Erythroblast (primary cell): ENCODE data around the gene CST5.

Experiments used
- DNase-seq, 2 experiments: peaks; one replicate each; lab custom pipeline; 2025; lab: John Stamatoyannopoulos, UW
- GATA1 ChIP-seq: IDR thresholded peaks from 2 replicates; pipeline ENCODE4 v1.6.1; 2011; ENCODE audit warnings: low read depth, mild to moderate bottlenecking, control low read depth, low read length, moderate library complexity
- POLR2A ChIP-seq: IDR thresholded peaks from 2 replicates; pipeline ENCODE4 v1.6.1; 2011; ENCODE audit warnings: mild to moderate bottlenecking, low read length

The CST5 gene

GRCh38 chr20:23879328-23879798 lies at the start of gene CST5:
CST5 (minus strand) TSS chr20:23879748; CDS start chr20:23879676, 72 bp downstream.
- TF ChIP-seq POLR2A (no peak), GATA1 (no peak)

GRCh38 chr20:23928788-23929187 lies 49.2 kb upstream of the CST5 start:
- DNase-seq, result no peak
- no peak for TF ChIP-seq POLR2A
- no peak for TF ChIP-seq GATA1

More at GRCh38 chr20:23879328-23879798, at the start of gene CST5:
- DNase-seq, result no peak

DNA sequence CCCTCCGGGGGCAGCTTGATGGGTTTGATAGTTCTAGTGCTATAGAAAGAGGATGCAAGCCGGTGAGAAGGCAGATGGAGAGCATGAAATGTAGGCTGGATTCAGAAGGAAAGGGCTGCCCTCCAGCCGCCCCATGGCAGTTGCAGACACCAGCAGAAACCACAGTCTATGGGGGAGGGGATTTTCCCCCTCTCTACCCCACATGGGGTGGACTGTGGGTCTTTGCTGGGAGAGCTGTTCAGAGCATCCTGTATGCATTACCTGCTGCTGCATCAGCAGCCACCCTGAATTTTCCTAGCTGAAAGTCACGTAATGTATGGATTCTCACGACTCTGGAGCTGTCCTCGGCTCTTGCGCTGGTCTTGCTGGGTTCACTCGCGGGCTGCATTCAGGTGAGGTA lies 48.8 kb upstream of the CST5 start:
- TF ChIP-seq POLR2A, result no peak
- no peak for TF ChIP-seq GATA1
- DNase-seq, result no peak

DNA sequence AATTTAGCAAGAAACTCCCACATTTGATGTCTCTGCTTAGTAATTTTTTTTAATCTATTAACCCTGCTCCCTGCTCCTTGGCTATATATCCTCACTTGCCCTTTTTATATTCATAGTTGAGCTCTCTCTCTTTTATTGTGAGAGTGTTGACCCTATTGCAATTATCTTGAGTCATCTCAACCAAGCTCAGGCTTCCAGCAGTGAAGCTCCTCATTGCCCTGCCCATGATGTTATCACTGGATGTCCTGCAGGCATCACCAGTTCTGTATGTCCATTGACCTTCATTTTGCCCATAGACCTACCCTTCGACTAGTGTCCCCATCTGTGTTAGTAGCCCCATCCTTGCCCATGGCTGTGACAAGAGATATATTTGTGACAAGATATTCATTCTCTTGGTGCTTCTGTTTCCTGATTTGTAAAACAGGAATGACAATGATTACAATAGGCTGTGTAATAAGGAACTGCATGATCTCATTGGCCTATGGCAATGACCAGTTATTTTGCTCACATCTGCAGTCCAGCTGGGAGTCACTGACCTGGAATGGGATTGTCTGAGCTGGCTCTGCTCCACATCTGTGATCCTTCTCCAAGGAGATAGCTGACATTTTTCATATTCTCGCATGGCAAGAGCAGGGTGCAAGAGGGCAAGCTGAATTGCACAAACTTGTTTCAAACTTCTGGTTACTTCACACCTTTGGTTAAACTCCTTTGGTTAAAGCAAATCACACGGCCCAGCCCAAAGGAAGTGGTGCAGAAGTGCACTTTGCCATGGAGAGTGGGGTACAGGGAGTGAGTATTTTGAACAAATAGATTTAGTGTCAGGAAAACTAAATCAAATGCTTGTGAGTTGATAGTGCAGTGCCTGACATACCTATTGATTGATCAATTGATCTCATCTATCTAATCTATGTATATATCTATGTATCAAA lies 47.7 kb upstream of the CST5 start:
- no peak for TF ChIP-seq GATA1
- TF ChIP-seq POLR2A, result no peak
- no peak for DNase-seq

DNA sequence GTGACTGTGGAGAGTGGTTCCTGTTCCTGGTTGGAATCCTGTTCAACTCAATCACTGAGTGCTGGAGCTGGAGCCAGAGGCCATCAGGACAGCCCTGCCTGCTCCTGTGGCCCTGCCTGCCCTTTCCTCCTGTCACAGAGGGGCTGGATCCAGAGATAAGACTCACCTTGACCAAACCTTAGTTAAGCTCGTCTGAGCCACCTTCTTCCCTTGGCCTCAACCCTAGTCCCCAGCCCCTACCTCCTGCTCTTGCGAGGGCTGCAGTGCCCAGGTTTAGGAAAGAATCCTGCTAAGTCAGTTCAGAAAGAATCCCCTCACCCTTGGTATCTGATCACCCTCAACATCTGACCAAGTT lies 47.0 kb upstream of the CST5 start:
- no peak for TF ChIP-seq GATA1
- no peak for TF ChIP-seq POLR2A
- DNase-seq, result no peak

GRCh38 chr20:23925789-23926525 lies 46.4 kb upstream of the CST5 start:
- TF ChIP-seq POLR2A (no peak), GATA1 (no peak)
- no peak for DNase-seq

DNA sequence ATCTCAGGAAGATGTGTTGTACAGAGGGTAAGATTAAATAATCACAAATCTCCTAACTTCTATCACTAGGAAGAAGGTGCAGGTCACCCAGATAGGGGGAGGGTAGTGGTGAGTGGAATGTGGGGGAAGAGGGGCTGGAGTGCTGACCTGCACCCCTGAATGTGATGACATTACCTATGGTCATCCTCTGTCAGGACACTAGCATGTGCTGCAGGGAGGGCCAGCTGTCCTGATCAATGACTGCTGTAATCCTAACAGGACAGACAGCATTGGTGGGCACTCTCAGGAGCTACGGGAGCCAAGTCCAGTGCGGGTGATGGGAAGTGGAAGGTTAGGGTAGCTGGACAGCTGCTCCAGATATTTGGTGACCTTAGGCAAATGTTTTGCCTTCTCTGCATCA lies 45.2 kb upstream of the CST5 start:
- TF ChIP-seq POLR2A (no peak), GATA1 (no peak)
- no peak for DNase-seq

DNA sequence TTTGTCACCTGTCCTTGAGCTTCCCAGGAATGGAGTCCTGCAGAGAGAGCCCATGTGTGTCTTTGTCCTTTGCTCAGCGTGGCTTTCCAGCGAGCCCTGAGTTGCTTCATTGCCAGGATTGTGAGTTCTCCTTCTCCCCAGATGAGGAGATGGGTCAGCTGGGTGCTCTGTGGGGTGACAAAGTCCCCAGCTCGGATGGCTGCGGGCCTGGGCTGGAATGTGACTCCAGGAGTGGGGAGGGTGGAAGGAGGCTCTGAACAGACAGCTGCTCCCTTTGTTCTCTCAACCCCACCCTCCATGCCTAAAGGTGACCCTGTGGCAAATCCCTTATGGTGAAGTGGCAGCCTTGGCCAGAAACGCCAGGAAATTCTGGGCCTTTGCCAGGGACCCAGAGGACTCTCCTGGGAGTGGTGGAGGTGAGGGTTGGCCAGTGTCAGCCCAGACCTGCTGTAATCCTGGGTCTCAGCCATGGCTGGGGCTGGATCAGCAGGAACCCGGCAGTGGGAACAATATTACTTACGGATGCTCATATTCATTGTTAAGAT lies 44.4 kb upstream of the CST5 start:
- no peak for DNase-seq
- no peak for TF ChIP-seq GATA1
- no peak for TF ChIP-seq POLR2A

GRCh38 chr20:23923311-23923710 lies 43.8 kb upstream of the CST5 start:
- DNase-seq, result no peak
- TF ChIP-seq POLR2A, result no peak
- no peak for TF ChIP-seq GATA1

- TF ChIP-seq GATA1 (no peak), POLR2A (no peak)
- no peak for DNase-seq
Observed at GRCh38 chr20:23920408-23921325, 41.1 kb upstream of the CST5 start.

GRCh38 chr20:23918896-23919295 lies 39.3 kb upstream of the CST5 start:
- no peak for DNase-seq
- TF ChIP-seq GATA1 (no peak), POLR2A (no peak)

- no peak for DNase-seq
- no peak for TF ChIP-seq GATA1
- TF ChIP-seq POLR2A, result no peak
Observed at GRCh38 chr20:23918101-23918862, 38.7 kb upstream of the CST5 start.
